ENCODE measurements around the gene ZNF197.
"Not testable (repeated sequence)": the region's sequence is repeated elsewhere in the genome, so short reads cannot be mapped to it uniquely, and the experiment has no call there.

Gene ZNF197

DNA sequence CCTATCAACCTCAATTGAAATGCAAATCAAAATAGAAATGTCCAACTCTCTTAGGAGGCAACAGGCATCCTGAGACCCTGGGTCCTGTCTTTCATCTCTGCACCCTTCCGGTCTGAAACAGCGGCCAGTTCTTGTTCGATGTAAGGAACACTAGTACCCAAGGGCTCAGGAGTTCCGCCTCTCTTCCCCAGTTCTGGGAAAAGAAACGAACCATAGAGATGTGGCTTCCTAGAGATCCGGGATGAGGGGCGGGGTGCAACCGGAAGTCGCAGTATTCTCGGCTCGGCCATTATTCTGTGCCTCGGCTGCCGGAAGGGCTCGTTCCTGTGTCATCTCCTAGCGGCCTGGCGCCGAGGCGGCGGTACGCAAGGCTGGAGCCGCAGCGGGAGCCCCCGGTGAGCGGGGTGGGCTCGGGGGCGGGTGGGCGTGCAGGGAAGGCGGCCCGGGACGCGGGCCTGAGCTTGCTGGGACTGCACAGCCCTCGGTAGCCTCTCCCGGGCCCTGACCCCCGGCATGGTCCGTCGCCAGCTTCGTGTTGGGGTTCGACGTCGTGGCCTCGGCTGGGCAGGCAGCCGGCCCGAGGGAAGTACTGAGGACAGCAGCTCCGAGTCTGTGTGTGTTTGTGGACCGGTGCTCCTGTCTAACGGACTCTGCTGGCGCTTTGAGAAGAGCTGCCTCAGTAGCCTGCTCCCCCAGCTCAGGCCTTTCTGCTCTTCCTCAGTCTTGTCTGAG, at the start of gene ZNF197:
Gene ZNF197 (plus strand): TSS at position 288 of the 732 bp plus-strand sequence. CDS start 4,119 bp downstream, outside the sequence.
- DNase-seq = peak; percentile 51

DNA sequence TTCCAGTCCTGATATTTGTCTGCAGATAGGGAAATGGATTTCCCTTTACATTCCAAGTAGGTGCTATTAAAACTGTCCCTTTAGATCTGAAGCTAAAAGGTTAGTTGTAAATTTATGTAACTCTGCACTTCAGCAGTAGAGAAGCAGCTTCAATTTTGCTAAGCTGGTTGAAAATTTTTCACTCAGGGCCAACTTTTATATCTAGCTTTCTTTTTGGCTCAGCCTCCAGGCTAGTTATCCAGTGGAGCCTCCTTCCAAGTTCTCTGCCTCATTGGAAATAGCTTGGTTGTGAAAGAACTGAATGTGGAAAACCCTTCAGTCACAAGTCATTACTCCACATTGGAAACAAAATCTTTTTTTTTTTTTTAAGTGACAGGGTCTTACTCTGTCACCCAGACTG, 48.2 kb upstream of the ZNF197 start:
- DNase-seq = no peak

DNA sequence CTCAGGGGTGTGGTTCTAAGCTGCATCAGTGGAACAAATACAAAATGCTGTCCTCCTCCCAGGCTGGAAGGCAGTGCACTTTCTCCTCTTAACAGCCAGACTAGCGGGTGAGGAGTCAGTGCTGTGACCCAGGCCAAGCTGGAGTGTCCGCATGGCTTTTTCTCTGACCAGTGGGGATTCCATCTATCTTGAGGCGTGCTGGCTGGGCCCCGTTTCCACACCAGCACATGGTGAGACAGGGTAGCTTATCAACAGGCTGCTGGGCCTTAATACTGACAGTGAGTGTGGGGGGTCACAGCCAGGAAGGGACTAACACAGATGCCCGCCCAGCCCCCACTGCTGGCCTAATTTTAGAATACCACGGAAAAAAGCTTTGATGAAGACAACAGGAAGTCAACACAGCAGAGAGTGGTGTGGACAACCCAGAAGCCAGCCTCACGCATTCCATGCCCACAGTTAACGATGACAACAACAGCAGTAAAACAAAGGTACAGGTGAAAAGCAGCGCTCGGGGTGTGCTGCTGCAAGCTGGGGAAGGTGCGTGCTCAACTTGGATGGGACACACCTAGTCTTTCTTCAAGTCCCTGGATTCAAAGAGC, 47.4 kb upstream of the ZNF197 start:
- DNase-seq = not testable (repeated sequence)

DNA sequence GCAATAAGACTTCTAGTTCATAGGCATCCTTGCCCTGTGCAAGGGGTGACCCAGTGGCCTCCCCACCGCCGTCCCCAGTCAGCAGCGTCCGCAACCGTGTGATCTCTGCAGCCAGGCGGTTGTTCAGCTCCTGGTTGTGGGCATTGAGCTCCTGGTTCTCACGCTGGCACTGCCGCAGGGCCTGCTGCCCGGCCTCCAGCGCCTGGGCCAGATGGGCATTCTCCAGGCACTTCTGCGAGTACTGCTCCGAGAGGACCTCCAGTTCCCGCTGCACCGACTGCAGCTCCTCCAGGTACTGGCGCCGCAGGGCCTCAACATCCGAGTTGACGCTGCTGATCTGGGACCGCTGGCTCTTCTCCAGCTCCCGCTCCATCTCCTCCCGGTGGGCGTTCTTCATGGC, 46.5 kb upstream of the ZNF197 start:
- not testable (repeated sequence) for DNase-seq

DNA sequence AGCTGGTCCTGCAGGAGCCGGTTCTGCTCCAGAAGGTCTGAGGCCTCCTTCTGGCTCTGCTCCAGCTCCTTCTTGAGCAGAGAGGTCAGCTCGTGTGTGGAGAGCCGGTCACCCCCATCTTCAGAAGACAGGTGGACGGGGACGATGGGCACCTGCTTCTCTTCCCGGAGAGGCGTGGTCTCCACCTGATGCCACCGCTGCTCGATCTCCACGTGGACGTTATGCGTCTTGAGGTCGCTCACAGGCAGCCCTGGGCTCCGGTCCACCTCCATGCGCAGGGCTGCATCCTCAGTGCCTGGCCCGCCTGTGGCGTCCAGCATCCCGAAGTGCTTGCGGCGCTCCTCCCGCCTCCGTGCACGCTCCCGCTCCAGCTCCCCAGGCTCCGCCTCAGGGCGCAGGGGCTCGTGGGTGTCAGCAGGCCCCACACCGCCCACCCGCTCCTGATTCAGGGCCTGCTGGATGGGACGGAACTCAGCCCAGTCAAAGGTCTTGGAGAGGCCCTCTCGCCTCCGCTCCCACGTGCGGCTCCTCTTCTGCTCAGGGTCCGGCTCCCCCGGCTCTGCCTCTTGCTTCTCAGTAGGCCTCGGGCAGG, 45.8 kb upstream of the ZNF197 start:
- not testable (repeated sequence) for DNase-seq

DNA sequence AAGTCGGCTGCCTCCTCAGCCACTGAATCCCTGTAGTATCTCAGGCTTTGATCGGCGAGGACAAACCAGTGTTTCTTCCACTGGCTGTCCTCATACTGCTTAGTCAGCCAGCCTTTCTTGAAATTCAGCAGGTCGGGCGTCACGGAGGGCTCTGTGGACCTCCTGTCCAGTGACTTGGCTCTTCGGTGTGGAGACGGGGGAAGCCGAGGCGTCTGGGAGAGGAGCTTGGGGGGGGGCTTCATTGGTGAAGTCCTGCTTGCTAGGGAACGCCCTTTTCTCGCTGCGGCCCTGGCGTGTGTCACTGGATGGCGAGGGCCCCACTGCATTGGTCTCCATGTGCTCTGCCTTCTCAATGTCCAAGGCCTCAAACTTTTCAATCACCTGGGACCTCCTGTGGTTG, 45.1 kb upstream of the ZNF197 start:
- not testable (repeated sequence) for DNase-seq

DNA sequence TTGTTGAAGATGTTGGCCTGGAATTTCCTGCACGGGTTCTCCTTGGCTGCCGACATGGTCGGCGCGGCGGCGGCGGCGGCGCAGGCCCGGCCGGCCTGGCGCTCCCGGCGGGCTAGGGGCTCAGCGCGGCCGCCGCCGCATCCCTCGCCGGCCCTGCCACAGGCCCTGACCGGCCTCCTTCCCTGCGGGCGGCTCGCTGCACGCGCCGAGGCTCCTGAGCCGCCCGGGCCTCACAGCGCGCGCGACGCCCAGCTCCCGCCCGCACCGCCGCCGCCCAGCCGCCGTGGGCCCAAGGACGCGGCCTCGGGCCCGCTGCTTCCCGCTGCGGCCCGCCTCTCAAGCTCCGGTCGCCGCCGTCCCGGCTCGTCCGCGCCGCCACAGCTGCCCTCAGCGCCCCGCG, 43.9 kb upstream of the ZNF197 start:
- not testable (repeated sequence) for DNase-seq

DNA sequence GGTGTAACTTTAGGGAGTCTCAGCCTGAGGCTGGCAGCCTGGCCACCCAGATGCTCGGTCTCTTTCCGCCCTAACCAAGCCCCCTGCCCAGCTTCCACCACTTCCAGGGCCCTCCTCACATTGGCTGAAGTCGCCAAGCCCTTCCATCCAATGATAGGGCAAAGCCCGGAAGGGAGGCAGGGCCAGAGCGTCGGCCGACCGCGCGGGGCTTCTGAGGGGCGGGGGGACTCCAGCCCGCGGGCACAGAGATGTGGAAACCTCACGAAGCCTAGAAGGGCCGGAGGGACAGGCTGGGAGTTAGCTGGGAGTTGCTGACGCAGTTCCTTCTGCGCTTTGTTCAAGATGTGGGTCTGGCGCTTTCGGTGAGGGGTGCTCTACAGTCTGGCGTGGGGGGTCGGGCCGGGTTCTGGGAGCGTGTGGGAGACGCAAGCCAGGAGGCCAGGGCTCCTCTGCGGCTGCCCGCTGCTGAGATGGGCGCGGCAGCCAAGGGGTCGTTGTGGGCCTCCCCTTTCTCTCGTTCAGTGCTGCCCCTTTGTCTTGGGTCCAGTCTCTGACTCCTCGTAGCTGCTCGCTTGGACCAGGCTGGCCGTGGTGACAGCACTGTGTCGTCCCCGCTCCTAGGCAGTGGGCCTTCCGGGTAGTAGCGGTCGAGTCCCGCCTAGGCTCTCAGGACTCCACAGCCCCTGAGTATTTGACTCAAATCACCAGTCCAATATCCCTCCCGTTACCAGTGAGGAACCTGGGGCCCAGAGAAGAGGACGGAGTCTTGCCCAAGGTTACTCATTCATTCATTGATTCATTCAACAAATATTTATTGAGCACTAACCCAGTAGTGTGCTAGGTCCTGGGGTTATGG, 40.0 kb upstream of the ZNF197 start, which contains the start of gene ZNF660:
Gene ZNF660 (plus strand): TSS at position 319 of the 856 bp plus-strand sequence. CDS start 9,230 bp downstream, outside the sequence.
- DNase-seq = no peak

DNA sequence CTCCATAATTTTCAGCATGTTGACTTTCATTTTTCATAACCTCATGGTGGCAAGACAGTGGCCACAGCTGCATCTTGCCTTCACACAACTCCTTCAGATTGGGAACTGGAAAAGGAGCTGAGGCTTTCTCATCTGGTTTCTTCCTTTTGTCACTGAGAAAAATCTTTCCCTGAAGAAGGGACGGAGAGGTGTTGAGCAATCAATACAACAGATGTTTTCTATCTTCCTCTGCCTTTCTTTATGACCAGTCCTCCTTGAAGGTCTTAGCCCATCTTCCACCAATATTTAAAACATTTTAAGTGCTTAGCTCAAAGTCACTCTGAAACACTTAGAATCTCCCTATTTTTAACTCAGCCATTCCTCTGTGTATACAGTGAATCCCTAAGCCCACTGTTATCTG, 28.2 kb upstream of the ZNF197 start:
- DNase-seq = no peak

DNA sequence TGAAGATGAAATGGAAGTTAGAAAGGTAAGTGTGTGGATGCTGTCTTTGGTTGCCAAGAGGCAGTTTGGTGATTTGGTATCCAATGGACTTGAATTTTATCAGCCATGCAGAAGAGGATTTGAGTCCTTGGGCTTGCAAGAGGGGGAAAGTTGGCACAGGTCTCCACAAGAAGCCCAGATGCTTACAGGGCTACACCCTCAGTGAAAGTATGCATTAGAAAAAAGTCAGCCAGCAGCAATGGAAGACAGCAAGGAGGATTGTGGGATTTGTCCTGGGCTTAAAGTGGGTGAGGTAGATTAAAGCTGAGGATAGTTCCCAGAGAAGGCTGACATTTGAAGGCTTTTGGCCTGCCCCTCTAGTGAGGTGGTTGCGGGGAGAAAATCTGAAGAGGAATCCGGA, 23.1 kb upstream of the ZNF197 start:
- DNase-seq = no peak

DNA sequence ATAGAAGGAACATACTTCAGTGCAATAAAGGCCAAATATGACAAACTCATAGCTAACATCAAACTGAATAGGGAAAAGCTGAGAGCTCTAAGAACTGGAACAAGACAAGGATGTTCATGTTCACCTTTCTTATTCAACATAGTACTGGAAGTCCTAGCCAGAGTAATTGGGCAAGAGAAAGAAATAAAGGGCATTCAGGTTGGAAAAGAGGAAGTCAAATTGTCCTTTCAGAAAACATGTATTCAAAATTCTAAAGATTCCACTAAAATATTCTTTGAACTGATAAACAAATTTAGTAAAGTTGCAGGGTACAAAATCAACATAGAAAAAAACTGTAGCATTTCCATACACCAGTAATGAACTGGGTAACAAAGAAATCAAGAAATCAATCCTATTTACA, 12.2 kb upstream of the ZNF197 start:
- no peak for DNase-seq

DNA sequence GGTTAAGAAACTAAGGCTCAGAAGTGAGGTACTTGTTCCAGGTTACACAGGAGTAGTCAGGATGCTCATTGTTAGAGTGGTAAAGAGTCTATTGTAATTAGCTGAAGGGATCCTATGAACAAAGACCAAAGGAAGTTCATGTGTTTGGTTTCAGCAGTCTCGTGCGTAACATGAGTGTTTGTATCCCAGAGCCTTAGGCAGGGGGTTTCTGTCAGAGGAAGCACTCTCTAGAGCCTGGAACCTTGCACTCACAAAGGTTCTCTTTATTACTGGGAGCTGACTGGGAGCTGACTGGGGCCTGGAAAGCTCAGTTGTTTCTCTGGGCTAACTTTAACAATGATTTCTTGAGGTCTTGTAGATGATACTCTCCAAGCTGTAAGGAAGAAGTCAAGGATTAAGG, 3.9 kb downstream of the ZNF197 start:
- DNase-seq = no peak

DNA sequence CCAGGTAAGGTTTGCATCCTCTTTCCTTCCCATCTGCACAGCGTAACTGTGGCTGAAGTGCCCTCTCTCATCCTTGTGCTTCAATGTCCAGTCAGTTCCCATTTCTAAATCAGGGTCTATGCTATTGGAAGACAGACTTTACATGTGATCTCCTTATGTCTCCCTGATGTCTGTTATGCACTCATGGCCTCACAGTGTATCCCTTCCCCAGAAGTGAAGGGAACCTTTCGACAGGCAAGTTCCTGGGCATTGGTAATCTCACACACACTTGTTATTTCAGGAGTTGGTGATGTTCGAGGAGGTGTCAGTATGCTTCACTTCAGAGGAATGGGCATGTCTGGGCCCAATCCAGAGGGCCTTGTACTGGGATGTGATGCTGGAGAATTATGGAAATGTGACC, 7.4 kb downstream of the ZNF197 start:
- DNase-seq = no peak

DNA sequence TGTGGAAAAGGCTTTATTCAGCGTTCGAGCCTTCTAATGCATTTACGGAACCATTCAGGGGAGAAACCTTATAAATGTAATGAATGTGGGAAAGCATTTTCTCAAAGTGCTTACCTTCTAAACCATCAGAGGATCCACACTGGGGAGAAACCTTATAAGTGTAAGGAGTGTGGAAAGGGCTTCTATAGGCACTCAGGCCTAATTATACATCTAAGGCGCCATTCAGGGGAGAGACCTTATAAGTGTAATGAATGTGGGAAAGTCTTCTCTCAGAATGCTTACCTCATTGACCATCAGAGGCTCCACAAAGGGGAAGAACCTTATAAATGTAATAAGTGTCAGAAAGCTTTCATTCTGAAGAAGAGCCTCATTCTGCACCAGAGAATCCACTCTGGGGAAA, 17.5 kb downstream of the ZNF197 start:
- DNase-seq = no peak

DNA sequence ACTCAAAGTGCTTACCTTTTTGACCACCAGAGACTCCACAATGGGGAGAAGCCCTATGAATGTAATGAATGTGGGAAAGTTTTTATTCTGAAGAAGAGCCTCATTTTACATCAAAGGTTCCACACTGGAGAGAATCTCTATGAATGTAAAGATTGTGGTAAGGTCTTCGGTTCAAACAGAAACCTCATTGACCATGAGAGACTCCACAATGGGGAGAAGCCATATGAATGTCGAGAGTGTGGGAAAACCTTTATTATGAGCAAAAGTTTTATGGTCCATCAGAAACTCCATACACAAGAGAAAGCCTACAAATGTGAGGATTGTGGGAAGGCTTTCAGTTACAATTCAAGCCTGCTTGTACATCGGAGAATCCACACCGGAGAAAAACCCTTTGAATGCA, 18.2 kb downstream of the ZNF197 start:
- no peak for DNase-seq

DNA sequence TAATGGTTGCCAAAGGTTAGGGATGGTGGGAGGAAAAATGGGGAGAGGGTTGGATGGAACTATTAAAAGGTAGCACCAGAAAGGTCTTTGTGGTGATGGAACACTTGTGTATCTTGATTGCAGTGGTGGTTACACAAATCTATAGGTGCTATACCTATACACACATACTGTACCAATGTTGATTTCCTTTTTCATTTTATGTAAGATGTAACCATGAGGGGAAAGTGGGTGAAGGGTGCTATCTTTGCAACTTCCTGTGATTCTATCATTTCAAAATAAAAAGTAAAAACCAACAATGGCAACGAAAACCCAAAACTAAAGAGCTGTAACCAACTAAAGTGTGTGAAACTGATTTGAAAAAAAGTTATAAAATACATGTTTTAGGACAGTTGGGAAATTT, 22.9 kb downstream of the ZNF197 start:
- DNase-seq = no peak

DNA sequence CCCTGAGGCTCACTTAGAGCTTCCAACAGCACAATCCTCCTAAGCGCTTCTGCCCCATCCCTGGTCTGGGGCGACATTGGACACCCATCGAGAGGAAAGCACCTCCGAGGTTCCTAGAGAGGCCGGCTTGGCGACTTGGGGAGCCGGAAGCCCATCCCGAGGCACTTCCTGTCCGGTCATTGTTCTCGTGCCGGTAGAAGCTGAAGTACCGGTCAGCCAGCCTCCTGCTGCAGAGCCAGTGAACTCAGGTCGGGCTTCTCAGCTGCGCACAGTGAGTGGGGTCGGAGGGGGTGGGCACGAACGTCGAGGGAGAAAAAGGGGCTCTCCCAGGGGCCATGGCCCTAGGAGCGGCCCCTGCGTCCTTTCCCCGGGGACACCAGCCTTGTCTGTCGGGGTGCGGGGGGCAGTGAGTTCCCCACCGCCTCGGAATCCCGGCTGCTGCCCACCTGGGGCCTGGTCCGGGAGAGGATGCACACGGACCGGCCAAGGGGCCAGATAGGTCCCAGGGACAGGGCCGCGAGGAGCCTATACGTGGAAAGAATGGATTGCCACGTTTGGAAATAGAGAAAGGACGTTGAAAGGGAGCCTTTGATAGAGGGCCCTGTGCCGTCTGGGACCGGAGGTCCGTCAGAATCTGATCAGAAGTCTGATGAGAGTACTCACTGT, 23.9 kb downstream of the ZNF197 start, which contains the start of gene ZNF35:
Gene ZNF35 (plus strand): TSS at position 169 of the 666 bp plus-strand sequence. CDS start 2,336 bp downstream, outside the sequence.
- DNase-seq = peak; percentile 18

DNA sequence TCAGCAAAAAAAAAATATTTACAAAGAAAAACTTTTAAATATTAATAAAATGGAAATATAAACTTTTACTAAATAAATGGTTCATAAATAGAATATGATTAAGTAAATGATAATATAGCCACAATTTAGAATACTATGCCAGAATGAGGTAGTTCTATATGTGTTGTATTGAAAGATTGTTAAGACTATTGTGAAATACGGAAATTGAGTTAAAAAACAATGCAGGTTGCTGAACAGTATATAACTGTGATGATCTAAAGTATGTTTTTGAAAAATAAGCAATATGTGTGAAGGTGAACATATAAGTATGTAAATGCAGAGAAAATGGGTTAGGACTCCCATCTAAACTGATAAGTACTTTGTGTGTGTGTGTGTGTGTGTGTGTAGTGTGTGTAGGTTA, 24.9 kb downstream of the ZNF197 start:
- no peak for DNase-seq

DNA sequence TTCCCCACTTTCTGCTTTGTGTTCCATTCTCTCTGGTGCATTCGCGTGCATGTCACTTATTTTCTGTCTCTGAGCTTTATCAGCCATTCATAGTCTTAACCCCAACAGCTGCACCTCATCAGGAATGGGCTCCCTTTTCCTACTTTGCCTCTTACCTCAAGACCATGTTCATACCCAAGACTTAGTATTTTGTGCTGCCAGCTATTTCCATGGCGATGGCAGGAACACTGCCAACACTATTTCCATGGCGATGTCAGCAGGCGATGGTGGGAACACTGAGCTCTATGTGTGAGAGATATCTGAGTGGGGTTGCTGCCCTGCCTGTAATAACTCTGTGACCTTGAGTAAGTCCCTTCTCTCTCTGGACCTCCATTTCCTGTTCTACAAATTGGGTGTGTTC, 29.2 kb downstream of the ZNF197 start:
- DNase-seq = no peak

DNA sequence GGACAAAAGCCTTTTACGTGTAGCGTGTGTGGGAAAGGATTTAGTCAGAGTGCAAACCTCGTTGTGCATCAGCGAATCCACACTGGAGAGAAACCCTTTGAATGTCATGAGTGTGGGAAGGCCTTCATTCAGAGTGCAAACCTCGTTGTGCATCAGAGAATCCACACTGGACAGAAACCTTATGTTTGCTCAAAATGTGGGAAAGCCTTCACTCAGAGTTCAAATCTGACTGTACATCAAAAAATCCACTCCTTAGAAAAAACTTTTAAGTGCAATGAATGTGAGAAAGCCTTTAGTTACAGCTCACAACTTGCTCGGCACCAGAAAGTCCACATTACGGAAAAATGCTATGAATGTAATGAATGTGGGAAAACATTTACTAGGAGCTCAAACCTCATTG, 34.2 kb downstream of the ZNF197 start:
- DNase-seq = no peak

DNA sequence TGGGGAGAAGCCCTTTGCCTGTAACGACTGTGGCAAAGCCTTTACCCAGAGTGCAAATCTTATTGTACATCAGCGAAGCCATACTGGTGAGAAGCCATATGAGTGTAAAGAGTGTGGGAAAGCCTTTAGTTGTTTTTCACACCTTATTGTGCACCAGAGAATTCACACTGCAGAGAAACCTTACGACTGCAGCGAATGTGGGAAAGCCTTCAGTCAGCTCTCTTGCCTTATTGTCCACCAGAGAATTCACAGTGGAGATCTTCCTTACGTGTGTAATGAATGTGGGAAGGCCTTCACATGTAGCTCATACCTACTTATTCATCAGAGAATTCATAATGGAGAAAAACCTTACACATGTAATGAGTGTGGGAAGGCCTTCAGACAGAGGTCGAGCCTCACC, 34.6 kb downstream of the ZNF197 start:
- no peak for DNase-seq

DNA sequence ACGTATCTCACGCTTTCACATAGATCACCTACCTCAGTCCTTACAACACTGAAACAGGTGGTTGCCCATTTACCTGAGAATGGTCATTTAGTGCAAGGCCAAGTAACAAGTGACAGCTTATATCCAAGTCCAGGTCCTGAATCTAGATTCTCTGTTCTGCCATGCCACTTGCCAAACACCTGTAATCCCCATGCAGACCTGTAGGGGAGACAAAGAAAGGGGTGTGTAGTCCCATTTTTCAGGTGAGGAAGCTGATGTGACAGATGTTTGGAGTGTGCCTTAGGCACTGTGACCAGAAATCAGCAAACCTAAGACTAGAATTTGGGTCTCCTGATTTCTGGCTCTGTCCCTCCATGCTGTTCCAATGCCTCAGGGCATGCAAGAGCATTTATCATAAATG, 36.4 kb downstream of the ZNF197 start:
- DNase-seq = no peak

DNA sequence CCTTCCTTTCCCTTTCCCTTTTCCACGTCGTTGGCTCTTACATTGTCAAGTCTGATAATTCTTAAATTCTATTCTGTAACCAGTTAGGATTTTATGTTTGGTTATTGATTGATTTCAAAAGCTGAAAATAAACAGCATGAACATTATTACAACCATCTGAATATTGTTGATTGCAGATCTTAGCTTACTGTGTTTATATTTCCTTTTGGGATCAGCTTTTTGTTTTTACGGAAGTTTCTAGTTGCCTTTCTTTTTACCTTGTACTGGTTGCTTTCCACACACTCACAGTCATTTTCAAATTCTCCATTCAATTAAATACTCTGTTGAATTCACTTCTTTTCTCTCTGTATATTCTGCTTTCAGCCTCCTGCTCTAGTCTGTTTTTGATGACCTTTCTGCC, 40.3 kb downstream of the ZNF197 start:
- no peak for DNase-seq

All from activated CD8-positive, alpha-beta memory T cell treated with anti-CD3 and anti-CD28 coated beads, Interleukin-2, amount 50 U/mL, for 4 hours (primary cell).